GM10847 (cell line): ENCODE results near the gene ACLY.

ENCODE experiments used
- POLR2A ChIP-seq: IDR thresholded peaks from 2 replicates; pipeline ENCODE4 v1.6.1; 2011; ENCODE audit not compliant: insufficient read length; ENCODE audit errors: extremely low read depth

The ACLY gene

GRCh38 chr17:41918314-41919164 lies at the start of gene ACLY:
TSS of gene ACLY (minus strand) at chr17:41918951. CDS start at chr17:41913873, 5,078 bp downstream.
- peak; percentile 77 for TF ChIP-seq POLR2A

GRCh38 chr17:41967921-41968578 lies 49.3 kb upstream of the ACLY start:
- TF ChIP-seq POLR2A: no peak

GRCh38 chr17:41967141-41967920 lies 48.6 kb upstream of the ACLY start:
- TF ChIP-seq POLR2A: no peak

GRCh38 chr17:41966463-41967140 lies 47.9 kb upstream of the ACLY start, which contains the start of gene CNP:
TSS of gene CNP (plus strand) at chr17:41966795. CDS start at chr17:41966885, 90 bp downstream.
- peak; percentile 86 for TF ChIP-seq POLR2A

GRCh38 chr17:41965694-41966462 lies 47.1 kb upstream of the ACLY start:
- no peak for TF ChIP-seq POLR2A

DNA sequence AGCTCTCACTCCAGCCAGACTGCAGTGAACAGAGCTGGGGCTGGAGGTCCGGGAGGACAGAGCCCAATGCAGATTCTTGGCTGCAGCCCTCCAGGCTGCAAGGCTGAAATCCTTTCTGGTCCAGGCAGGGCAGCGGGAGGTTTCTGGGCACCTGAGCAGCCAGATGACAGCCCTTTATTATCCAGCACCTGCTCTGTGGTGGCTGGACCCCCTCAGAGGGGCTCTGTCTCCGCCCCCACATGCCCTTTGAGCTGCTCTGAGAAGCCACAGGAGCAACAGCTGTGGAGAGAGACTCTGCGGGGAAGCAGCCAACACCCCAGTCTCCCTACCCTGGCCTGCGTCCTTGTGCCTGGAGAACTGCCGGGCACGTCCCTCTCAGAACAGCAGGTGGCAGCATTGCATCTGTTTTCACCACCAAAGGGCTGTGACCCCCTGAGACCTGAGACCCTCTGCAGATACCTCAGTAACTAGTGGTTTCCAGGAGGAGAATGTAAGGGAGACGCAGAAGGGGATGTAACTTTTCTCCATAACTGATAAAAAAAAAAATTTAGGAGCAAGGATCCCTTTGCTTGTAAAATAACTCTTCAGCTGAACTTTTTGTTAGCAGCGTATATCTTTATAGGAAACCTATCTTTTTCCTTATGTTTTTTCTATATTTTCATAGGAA lies 44.1 kb upstream of the ACLY start:
- TF ChIP-seq POLR2A: no peak

DNA sequence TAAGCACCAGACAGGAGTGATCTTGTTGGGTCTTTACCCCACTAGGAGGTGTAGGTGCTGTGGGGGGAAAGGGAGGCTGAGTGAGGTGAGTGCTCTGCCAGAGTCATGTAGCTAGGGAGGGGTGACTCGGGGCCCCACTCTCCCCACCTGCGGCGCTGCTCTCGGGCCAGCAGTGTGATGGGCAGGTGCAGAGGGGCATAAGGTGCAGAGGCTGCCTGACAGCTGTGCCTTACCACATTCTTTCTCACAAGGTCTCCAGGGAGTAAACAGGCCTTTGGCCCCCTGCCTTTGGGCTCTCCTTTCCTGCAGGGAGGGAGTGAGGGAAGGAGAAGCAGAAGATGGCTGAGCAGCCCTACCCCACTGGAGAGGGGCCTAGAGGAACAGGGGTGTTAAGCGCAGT lies 43.4 kb upstream of the ACLY start:
- no peak for TF ChIP-seq POLR2A

- TF ChIP-seq POLR2A: no peak
These were observed 40.8 kb upstream of the ACLY start for GRCh38 chr17:41959336-41960095.

DNA sequence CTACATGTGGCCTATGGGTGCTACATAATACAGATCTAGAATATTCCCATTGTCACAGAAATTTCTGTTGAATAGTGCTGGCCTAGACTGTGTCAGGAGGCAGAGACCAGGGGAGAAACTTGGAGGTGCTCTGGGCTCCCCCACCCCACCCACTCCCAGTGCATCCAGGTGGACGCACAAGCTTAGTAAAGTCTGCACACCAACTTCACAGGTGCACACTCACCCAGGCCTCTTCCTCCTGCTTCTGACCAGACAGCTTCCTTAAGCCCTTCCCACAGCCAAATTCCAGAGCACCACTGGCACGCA lies 40.2 kb upstream of the ACLY start:
- TF ChIP-seq POLR2A: no peak

DNA sequence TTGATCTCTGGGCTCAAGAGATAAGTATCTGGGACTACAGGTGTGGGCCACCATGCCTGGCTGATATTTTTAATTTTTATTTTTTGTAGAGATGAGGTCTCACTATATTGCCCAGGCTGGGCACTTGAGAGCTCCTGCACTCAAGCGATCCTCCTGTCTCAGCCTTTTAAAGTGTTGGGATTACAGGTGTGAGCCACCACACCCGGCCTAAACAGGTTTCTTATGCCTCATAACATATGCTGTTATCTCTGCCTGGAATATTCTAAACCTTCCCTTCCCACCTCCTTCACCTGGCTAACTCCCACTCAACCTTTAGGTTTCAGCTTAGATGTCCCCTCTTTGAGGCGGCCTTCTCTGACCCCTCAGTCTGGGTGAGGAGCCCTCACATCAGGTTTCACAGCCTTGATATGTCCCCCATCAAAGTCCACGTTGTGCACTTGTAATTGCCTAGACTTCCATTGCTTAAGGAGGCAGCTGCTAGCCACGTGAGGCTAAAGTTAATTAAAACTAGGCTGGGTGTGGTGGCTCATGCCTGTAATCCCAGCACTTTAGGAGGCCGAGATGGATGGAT lies 39.2 kb upstream of the ACLY start:
- no peak for TF ChIP-seq POLR2A

DNA sequence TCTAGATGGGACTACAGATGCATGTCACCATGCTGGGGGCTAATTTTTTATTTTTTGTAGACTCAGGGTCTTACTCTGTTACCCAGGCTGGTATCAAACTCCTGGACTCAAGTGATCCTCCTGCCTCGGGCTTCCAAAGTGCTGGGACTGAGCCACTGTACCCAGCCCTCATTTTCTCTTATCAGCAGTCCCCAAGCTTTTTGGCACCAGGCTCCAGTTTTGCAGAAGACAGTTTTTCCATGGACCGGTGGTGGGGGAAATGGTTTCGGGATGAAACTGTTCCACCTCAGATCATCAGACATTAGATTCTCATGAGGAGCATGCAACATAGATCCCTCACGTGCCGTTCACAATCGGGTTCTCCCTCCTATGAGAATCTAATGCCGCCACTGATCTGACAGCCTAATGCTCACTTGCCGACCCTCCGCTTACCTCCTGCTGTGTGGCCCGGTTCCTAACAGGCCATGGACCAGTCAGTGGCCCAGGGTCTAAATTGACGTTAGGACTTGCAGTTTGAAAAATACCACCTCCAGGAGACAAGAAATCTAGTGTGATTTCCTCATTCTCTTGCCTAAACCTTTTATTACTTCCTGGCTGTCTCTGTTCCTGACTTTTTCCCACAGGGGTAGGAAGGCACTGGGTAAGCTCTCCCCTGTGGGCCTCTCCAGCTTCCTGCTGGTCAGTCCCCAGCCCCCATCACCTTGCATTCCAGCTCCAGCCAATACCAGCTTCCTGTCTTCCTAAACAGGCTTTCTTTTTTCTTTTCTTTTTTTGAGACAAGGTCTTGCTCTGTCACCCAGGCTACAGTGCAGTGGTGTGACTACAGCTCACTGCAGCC lies 38.5 kb upstream of the ACLY start:
- no peak for TF ChIP-seq POLR2A

DNA sequence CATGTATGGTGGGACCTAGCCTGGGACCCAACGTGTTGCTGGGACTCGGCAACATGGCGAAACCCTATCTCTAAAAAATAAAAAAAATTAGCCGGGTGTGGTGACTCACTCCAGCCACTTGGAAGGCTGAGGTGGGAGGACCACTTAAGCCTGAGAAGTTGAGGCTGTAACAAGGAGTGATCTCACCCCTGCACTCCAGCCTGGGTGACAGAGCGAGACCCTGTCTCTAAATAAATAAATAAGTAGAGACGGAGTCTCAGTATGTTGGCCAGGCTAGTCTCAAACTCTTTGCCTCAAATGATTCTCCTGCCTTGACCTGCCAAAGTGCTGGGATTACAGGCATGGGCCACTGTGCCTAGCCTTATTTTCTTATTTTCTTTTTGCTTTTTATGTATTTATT lies 37.8 kb upstream of the ACLY start:
- TF ChIP-seq POLR2A: no peak
